Activated CD8-positive, alpha-beta memory T cell treated with anti-CD3 and anti-CD28 coated beads for 48 hours (primary cell): ENCODE data around the gene MORC3.

Experiments used
- DNase-seq, 3 experiments: peaks; one replicate each; pipeline ENCODE4 v3.0.0-alpha.2; 2020; ENCODE audit warnings: low read depth in 2 of 3, low spot score in 2 of 3

The MORC3 gene

DNA sequence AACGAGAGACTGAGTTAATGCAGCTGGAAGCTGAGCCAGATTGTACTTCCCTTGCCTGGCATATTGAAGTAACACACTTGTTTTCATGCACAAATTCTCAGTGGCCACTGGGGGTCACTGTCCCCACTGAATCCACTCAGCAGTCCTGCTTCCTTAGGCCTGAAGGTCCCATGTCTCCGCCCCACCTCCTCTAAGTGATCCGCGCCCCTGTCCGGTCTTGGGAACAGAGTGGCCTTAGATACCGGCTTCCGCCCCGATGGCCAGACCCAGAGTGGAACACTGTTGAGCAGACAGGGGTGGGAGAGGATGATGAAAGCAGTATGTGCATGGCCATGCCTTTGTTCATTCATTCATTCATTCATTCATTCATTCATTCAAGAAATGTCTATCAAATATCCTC lies 100.0 kb downstream of the MORC3 start:
- peak in 1 of 3 experiments; percentile 11 for DNase-seq

GRCh38 chr21:36420571-36421339 lies 100.8 kb downstream of the MORC3 start:
- no peak for DNase-seq

DNA sequence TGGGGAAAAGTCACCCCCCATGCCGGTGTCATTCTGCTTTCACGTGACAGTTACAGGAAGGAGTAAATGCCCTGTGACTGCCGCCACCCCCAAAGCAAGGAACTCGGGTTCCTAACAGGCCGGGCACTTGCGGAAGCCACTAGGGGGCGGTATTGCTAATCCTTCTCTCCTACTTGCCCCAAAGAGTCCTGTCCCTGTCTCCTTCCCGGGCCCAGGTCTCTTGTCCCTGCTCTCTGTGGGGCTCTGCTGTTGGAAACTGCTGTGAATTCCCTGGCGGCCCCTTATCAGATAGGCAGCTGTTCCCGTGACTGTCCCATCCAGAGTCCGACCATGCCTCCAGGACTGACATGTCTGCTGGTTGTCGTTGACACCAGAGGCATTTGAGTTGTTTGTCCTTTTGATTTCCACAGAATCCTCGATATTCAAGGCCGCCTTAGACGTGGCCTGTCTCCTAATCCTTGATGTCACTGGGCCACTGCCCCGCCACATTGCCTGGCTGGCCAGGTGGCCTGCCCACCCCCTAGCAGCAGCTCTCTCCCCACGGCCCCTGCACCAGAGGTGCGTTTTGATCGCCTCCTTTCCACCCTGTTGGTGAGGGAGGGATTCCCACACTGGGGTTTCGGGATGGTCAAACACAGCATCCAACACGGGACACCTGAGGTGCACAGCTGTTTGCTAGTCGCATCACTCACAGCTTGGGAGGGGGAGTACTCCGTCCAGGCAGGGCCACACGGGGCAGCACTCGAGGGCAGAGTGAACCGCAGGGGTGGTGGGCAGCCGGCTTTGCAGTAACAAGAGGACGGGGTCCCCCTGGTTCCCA lies 102.5 kb downstream of the MORC3 start:
- peak in 1 of 3 experiments; percentile 28 for DNase-seq

- no peak for DNase-seq
Measured at GRCh38 chr21:36423771-36424433, 103.9 kb downstream of the MORC3 start.

GRCh38 chr21:36424592-36424991 lies 104.6 kb downstream of the MORC3 start:
- no peak for DNase-seq

DNA sequence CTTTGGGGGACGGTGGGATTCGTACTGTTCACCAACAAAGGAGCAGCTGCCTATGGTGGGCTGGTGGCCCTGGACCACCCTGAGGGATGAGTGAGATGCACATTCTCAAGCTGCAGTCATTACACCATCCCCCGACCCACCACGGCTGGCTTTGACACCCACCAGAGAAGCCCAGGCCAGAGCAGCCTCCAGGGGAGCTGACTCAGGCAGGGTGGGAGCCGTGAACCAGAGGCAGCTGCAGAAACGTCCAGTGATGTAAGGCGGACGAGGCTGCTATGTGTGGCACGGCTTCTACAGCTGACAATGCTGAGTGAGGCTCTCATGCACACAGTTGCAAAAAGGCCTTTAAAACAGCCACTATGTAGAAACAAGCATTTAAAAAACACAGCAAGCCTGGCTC lies 105.3 kb downstream of the MORC3 start:
- no peak for DNase-seq
